KMS-11 (cell line): ENCODE measurements around the gene ZKSCAN1.

ENCODE experiments used
- H2AFZ ChIP-seq: fragments of 200-600 bp; sonication (generic); 2 replicates; pipeline ENCODE4 v1.6.1; 2016; ENCODE audit warnings: antibody characterized with exemption, mixed run types, low read depth
- H3K27ac ChIP-seq: fragments of 200-600 bp; sonication (generic); 2 replicates; pipeline ENCODE4 v1.6.1; 2016; ENCODE audit warnings: mild to moderate bottlenecking, mixed run types
- H3K27me3 ChIP-seq: fragments of 200-600 bp; sonication (generic); 2 replicates; pipeline ENCODE4 v1.6.1; 2017; ENCODE audit warnings: mild to moderate bottlenecking, low read depth, mixed run types, moderate library complexity; ENCODE audit not compliant: insufficient read depth
- H3K36me3 ChIP-seq: fragments of 200-600 bp; sonication (generic); 2 replicates; pipeline ENCODE4 v1.6.1; 2017; ENCODE audit warnings: mild to moderate bottlenecking, mixed run types; ENCODE audit not compliant: insufficient read depth
- H3K4me1 ChIP-seq: fragments of 200-600 bp; sonication (generic); 2 replicates; pipeline ENCODE4 v1.6.1; 2016; ENCODE audit warnings: mild to moderate bottlenecking, low read depth, mixed run types; ENCODE audit not compliant: poor library complexity, severe bottlenecking
- H3K4me2 ChIP-seq: fragments of 200-600 bp; sonication (generic); 2 replicates; pipeline ENCODE4 v1.7.0; 2016; ENCODE audit warnings: mild to moderate bottlenecking, mixed run types
- H3K4me3 ChIP-seq: fragments of 200-600 bp; sonication (generic); IDR thresholded peaks from 2 replicates; pipeline ENCODE4 v1.6.1; 2017; ENCODE audit warnings: low read depth, low read length, mixed read lengths; ENCODE audit not compliant: insufficient read depth
- H3K79me2 ChIP-seq: fragments of 200-600 bp; sonication (generic); 2 replicates; pipeline ENCODE4 v1.6.1; 2016; ENCODE audit warnings: low read depth, mixed run types; ENCODE audit not compliant: insufficient read depth
- H3K9ac ChIP-seq: fragments of 200-600 bp; sonication (generic); 2 replicates; pipeline ENCODE4 v1.6.1; 2016; ENCODE audit warnings: mild to moderate bottlenecking, mixed run types
- H4K20me1 ChIP-seq: fragments of 200-600 bp; sonication (generic); 2 replicates; pipeline ENCODE4 v1.6.1; 2016; ENCODE audit warnings: mild to moderate bottlenecking, mixed run types; ENCODE audit not compliant: insufficient read depth
- CTCF ChIP-seq: fragments of 200-600 bp; sonication (generic); conservative IDR thresholded peaks from 2 replicates; pipeline ENCODE4 v1.6.1; 2017; ENCODE audit warnings: low read depth, mild to moderate bottlenecking, antibody characterized with exemption, low read length, moderate library complexity, mixed read lengths

ZKSCAN1 gene

GRCh38 chr7:100064162-100064561 lies 48.8 kb downstream of the ZKSCAN1 start:
- Histone ChIP-seq H3K4me3 (no peak overlapping the region), H3K4me2 (no peak overlapping the region), H3K79me2 (no peaks in the 10 kb centered on the region), H4K20me1 (no peaks in the 10 kb centered on the region), H3K27ac (no peak overlapping the region), H3K4me1 (peaks cover under 1% of the 10 kb centered on the region), H2AFZ (no peak overlapping the region), H3K9ac (no peak overlapping the region), H3K36me3 (no peaks in the 10 kb centered on the region), H3K27me3 (no peaks in the 10 kb centered on the region)
- TF ChIP-seq CTCF = no peak

GRCh38 chr7:100065452-100066186 lies 50.2 kb downstream of the ZKSCAN1 start:
- Histone ChIP-seq H3K4me1 (no peaks in the 10 kb centered on the region), H3K27ac (no peak overlapping the region), H3K9ac (no peak overlapping the region), H3K27me3 (no peaks in the 10 kb centered on the region), H3K79me2 (no peaks in the 10 kb centered on the region), H2AFZ (no peak overlapping the region), H3K4me2 (no peak overlapping the region), H3K36me3 (peaks cover 4% of the 10 kb centered on the region; the same call in 1 of the 2 replicates), H4K20me1 (no peaks in the 10 kb centered on the region), H3K4me3 (no peak overlapping the region)
- TF ChIP-seq CTCF = no peak

- TF ChIP-seq CTCF = no peak
- Histone ChIP-seq H4K20me1 (no peaks in the 10 kb centered on the region), H3K4me1 (no peaks in the 10 kb centered on the region), H3K27me3 (no peaks in the 10 kb centered on the region), H3K79me2 (no peaks in the 10 kb centered on the region), H3K27ac (no peak overlapping the region), H3K9ac (no peak overlapping the region), H2AFZ (no peak overlapping the region), H3K36me3 (peaks cover 9% of the 10 kb centered on the region; the same call in 1 of the 2 replicates), H3K4me2 (no peak overlapping the region), H3K4me3 (no peak overlapping the region)
Observed at GRCh38 chr7:100066953-100067352, 51.6 kb downstream of the ZKSCAN1 start.

GRCh38 chr7:100069991-100070390 lies 54.6 kb downstream of the ZKSCAN1 start:
- H3K4me2 ChIP-seq = no peak overlapping the region
- peaks cover 23% of the 10 kb centered on the region; the same call in 1 of the 2 replicates for H3K36me3 ChIP-seq
- no peak overlapping the region for H3K9ac ChIP-seq
- no peak overlapping the region for H3K4me3 ChIP-seq
- no peak for TF ChIP-seq CTCF
- no peak overlapping the region for H3K27ac ChIP-seq
- no peaks in the 10 kb centered on the region for H3K79me2 ChIP-seq
- no peaks in the 10 kb centered on the region for H4K20me1 ChIP-seq
- no peak overlapping the region for H2AFZ ChIP-seq
- no peaks in the 10 kb centered on the region for H3K4me1 ChIP-seq
- no peaks in the 10 kb centered on the region for H3K27me3 ChIP-seq
